OCI-LY7 (cell line): ENCODE measurements around the gene BAIAP2. TPM values are rescaled to one million over a fixed set of nuclear protein-coding genes. Genes with fewer than 3 reads are reported as not detected.

ENCODE experiments used
- BruUV-seq: library from RNA; stranded (reverse); fragments of 400-500 nt; replicated peaks from 2 replicates; lab custom pipeline; 2021; lab: Mats Ljungman, UMichigan
- CTCF ChIA-PET: fragments of 300-600 bp; sonication (Branson Sonifier 250); formaldehyde crosslinking; loops from one replicate; lab custom pipeline; 2022; ENCODE audit warnings: antibody characterized with exemption; ENCODE audit not compliant: unreplicated experiment; lab: Charles Lee
- POLR2A ChIA-PET: fragments of 300-600 bp; sonication (Branson Sonifier 250); formaldehyde crosslinking; loops from one replicate; lab custom pipeline; 2022; ENCODE audit warnings: antibody characterized with exemption; lab: Charles Lee
- DNase-seq: peaks from one replicate; pipeline ENCODE4 v3.0.0-alpha.2; 2015; ENCODE audit warnings: low spot score
- H2AFZ ChIP-seq: fragments of 200-600 bp; sonication (generic), shearing (Covaris generic); 2 replicates; pipeline ENCODE4 v1.6.1; 2014; ENCODE audit warnings: mild to moderate bottlenecking, antibody characterized with exemption, low read length, moderate library complexity
- H3K27ac ChIP-seq: fragments of 200-600 bp; sonication (generic); 2 replicates; pipeline ENCODE4 v1.5.1; 2014; ENCODE audit warnings: mixed run types, low read depth, mild to moderate bottlenecking, moderate library complexity, low read length, inconsistent platforms; ENCODE audit not compliant: poor library complexity, severe bottlenecking
- H3K36me3 ChIP-seq: fragments of 200-600 bp; sonication (generic); 2 replicates; pipeline ENCODE4 v1.6.1; 2014; ENCODE audit warnings: mild to moderate bottlenecking, antibody characterized with exemption, low read length, moderate library complexity, mixed read lengths; ENCODE audit not compliant: insufficient read depth
- H3K4me1 ChIP-seq: fragments of 200-600 bp; sonication (generic); 2 replicates; pipeline ENCODE4 v1.5.1; 2014; ENCODE audit warnings: mild to moderate bottlenecking, low read length; ENCODE audit not compliant: insufficient read depth, poor library complexity, severe bottlenecking
- H3K4me2 ChIP-seq: fragments of 200-600 bp; sonication (generic); 2 replicates; pipeline ENCODE4 v1.6.1; 2014; ENCODE audit warnings: mild to moderate bottlenecking, low read length
- H3K4me3 ChIP-seq: fragments of 200-600 bp; sonication (generic); 2 replicates; pipeline ENCODE4 v1.5.1; 2014; ENCODE audit warnings: mild to moderate bottlenecking, low read depth, low read length; ENCODE audit not compliant: poor library complexity, severe bottlenecking
- H3K79me2 ChIP-seq: fragments of 200-600 bp; sonication (generic); 2 replicates; pipeline ENCODE4 v1.6.1; 2016; ENCODE audit warnings: low read depth, mild to moderate bottlenecking, low read length, moderate library complexity, mixed read lengths; ENCODE audit not compliant: insufficient read depth
- H3K9me2 ChIP-seq: fragments of 200-600 bp; sonication (generic); 2 replicates; pipeline ENCODE4 v1.6.1; 2016; ENCODE audit warnings: mild to moderate bottlenecking, low read length, mixed read lengths; ENCODE audit not compliant: insufficient read depth
- H3K9me3 ChIP-seq: fragments of 200-600 bp; sonication (generic); 2 replicates; pipeline ENCODE4 v1.6.1; 2014; ENCODE audit warnings: mild to moderate bottlenecking, mixed run types, low read length, mixed read lengths
- H4K20me1 ChIP-seq: fragments of 200-600 bp; sonication (generic); 2 replicates; pipeline ENCODE4 v1.6.1; 2014; ENCODE audit warnings: mild to moderate bottlenecking, antibody characterized with exemption, low read length, moderate library complexity, mixed read lengths; ENCODE audit not compliant: insufficient read depth
- CTCF ChIP-seq: fragments of 200-600 bp; sonication (generic); conservative IDR thresholded peaks from 2 replicates; pipeline ENCODE4 v1.5.1; 2014; ENCODE audit warnings: mild to moderate bottlenecking, antibody characterized with exemption, low read length, moderate library complexity, mixed read lengths
- EZH2phosphoT487 ChIP-seq: fragments of 200-600 bp; sonication (generic); IDR thresholded peaks from 2 replicates; pipeline ENCODE4 v1.6.1; 2018; ENCODE audit warnings: low read depth, borderline replicate concordance, mild to moderate bottlenecking, mixed run types, antibody characterized with exemption, low read length, moderate library complexity, mixed read lengths
- intact Hi-C: fragments of 100-400 bp; cut with micrococcal nuclease; formaldehyde crosslinking; loops from one replicate; pipeline ENCODE4 v1.10.0; 2022; ENCODE audit not compliant: unreplicated experiment
- total RNA-seq, 2 experiments: library from RNA; depleted of rRNA in 1 of 2; stranded (reverse); fragments of >200 nt in 1 of 2; shearing (Covaris generic) in 1 of 2; gene quantifications; 2 replicates each; pipeline ENCODE4 v1.2.3, GENCODE V29; 2014 to 2022

The BAIAP2 gene
- total RNA-seq, 2 experiments from 2014 or later = 2.1 to 2.3 TPM

GRCh38 chr17:81131486-81132196 is 96.7 kb downstream of the BAIAP2 start:
- Histone ChIP-seq H3K9me3 (no peaks in the 10 kb centered on the region), H3K4me1 (no peaks in the 10 kb centered on the region), H3K27ac (no peak overlapping the region), H2AFZ (no peak overlapping the region), H3K9me2 (no peaks in the 10 kb centered on the region), H4K20me1 (no peaks in the 10 kb centered on the region), H3K79me2 (no peaks in the 10 kb centered on the region), H3K36me3 (no peaks in the 10 kb centered on the region), H3K4me3 (no peak overlapping the region), H3K4me2 (no peak overlapping the region)
- POLR2A ChIA-PET = no interaction called here
- no TSS peak for BruUV-seq
- TF ChIP-seq CTCF (no peak), EZH2phosphoT487 (no peak)
- CTCF ChIA-PET = no interaction called here
- intact Hi-C loops = no loop called here
- no peak for DNase-seq

- intact Hi-C loops = no loop called here
- Histone ChIP-seq H3K9me3 (no peaks in the 10 kb centered on the region), H2AFZ (no peak overlapping the region)
These were observed 97.2 kb downstream of the BAIAP2 start for GRCh38 chr17:81132197-81132540.

More at GRCh38 chr17:81132197-81132540, 97.2 kb downstream of the BAIAP2 start:
- H3K36me3 ChIP-seq = no peaks in the 10 kb centered on the region
- H3K27ac ChIP-seq = no peak overlapping the region
- ChIA-PET CTCF (no interaction called here), POLR2A (no interaction called here)
- no peak overlapping the region for H3K4me3 ChIP-seq
- DNase-seq = no peak
- no peaks in the 10 kb centered on the region for H4K20me1 ChIP-seq
- no TSS peak for BruUV-seq
- TF ChIP-seq EZH2phosphoT487 (no peak), CTCF (no peak)
- H3K4me1 ChIP-seq = no peaks in the 10 kb centered on the region
- no peak overlapping the region for H3K4me2 ChIP-seq
- no peaks in the 10 kb centered on the region for H3K9me2 ChIP-seq
- no peaks in the 10 kb centered on the region for H3K79me2 ChIP-seq
